ES-I3 (cell line): ENCODE data around the gene TMC8.

ENCODE experiments used
- H3K36me3 ChIP-seq: 2 replicates; pipeline ENCODE4 v1.6.1; 2013; ENCODE audit warnings: mild to moderate bottlenecking, low read length, control low read depth, moderate library complexity; ENCODE audit not compliant: insufficient read depth
- H3K4me1 ChIP-seq: 2 replicates; pipeline ENCODE4 v1.6.1; 2013; ENCODE audit warnings: mild to moderate bottlenecking, control low read depth, low read length; ENCODE audit not compliant: insufficient read depth
- H3K9ac ChIP-seq: 2 replicates; pipeline ENCODE4 v1.6.1; 2013; ENCODE audit warnings: low read depth, mild to moderate bottlenecking, low read length, moderate library complexity
- H3K9me3 ChIP-seq: 2 replicates; pipeline ENCODE4 v1.6.1; 2013; ENCODE audit warnings: mild to moderate bottlenecking, low read length, moderate library complexity; ENCODE audit not compliant: control insufficient read depth, insufficient read depth

Gene TMC8

GRCh38 chr17:78124836-78125137, 5.8 kb upstream of the TMC8 start:
- H3K9me3 ChIP-seq, result no peaks in the 10 kb centered on the region
- H3K4me1 ChIP-seq, result peaks cover 15% of the 10 kb centered on the region; the same call in 1 of the 2 replicates
- H3K9ac ChIP-seq, result no peak overlapping the region
- peaks cover 10% of the 10 kb centered on the region for H3K36me3 ChIP-seq

GRCh38 chr17:78125138-78125913, 5.2 kb upstream of the TMC8 start:
- H3K4me1 ChIP-seq, result peaks cover 21% of the 10 kb centered on the region; the same call in 1 of the 2 replicates
- no peak overlapping the region for H3K9ac ChIP-seq

DNA sequence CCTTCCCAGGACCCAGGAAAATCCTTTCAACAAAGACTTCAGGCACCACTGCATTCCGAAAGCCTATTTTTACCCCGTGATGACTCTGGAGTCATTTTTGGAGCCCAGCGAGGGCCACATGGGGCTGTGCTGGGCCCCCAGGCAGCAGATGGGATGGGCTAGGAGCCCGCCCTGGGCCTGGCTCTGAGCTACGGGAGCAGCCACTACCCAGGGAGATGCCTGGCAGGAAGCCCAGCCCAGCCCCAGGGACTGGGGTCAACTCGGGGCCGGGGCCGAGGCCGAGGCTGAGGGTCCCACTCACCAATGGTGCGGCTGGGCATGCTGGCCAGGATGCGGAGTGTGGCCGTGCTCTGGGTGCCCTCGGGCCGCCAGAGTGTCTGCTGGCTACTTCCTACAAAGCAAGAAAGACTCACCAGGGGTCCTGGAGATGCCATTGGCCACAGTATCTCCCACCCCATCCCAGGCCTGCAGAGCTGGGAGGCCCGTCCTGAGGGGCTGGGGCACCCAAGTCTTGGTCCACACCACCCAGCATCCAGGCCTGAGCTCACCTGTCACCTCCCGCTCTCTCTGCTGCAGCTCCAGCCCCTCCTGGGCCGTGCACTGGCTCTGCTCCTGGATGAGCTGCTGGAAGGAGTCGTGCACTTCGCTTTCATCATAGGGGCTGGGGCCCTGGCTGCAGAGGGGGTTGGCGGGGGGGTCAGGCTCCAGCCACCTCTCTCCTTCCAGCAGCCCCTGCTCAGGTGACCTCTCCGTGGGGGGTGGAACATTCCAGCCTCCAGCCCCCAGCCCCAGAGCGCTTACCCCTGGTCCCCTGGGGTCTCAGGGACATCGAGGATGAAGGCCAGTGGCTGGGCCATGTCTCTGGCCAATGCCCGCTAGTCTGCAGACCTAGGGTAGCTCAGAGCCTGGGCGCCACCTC, 4.3 kb upstream of the TMC8 start:
- peaks cover 27% of the 10 kb centered on the region; the same call in 1 of the 2 replicates for H3K4me1 ChIP-seq
- no peaks in the 10 kb centered on the region for H3K9me3 ChIP-seq
- peaks cover 10% of the 10 kb centered on the region for H3K36me3 ChIP-seq
- H3K9ac ChIP-seq, result no peak overlapping the region

More at GRCh38 chr17:78125138-78125913, 5.2 kb upstream of the TMC8 start:
- Histone ChIP-seq H3K36me3 (peaks cover 10% of the 10 kb centered on the region), H3K9me3 (no peaks in the 10 kb centered on the region)

DNA sequence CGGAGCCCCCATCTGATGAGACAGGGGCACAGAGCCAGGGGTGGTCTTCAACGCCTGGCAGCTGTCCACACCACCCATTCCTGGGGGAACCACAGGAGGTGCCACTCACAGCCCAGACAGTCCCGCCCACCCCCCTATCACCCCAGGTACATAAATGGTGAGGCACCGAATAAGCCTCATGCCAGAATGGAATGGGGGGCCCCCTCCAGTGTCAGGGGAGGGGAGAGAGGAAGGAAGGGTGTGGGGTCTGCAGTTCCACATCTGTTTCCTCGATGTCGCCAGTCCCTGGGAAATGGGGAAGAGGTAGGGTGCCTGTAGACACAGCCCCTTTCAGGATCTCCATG, 3.7 kb upstream of the TMC8 start:
- H3K9me3 ChIP-seq, result no peaks in the 10 kb centered on the region
- peaks cover 27% of the 10 kb centered on the region; the same call in 1 of the 2 replicates for H3K4me1 ChIP-seq
- H3K9ac ChIP-seq, result peak overlapping the region; percentile 96
- H3K36me3 ChIP-seq, result peaks cover 10% of the 10 kb centered on the region

DNA sequence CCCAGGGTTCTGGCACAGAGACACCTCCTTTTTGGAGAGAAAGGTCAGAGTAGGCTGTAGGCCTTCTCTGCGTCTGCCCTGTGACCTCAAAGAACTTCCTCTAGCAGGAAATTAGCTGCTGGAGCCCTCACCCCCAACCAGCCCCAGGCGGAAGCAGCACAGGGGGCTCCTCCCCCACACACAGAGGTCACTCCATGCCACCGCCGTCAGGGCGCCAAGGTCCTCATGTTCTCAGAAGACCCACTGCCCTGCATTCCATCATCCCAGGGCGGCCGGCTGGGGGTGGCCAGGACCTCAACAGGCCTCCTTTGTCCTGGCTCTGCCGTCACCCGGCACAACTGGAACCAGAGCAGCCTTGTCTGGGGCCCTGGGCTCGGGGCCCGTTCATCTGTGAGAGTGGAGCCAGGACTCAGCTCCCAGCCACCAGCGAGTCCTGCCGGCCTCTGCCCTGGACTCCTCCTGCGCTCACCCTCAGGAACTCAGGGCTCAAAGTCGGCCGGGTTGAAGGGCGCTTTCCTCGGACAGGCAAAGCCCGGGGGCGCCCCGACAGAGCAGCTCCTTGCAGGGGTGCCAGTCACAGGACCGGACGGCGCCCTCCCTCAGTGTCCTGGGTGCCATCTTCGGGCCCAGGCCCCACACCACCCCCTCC, 3.2 kb upstream of the TMC8 start:
- Histone ChIP-seq H3K9me3 (no peaks in the 10 kb centered on the region), H3K4me1 (peaks cover 29% of the 10 kb centered on the region; the same call in 1 of the 2 replicates), H3K36me3 (peaks cover 10% of the 10 kb centered on the region), H3K9ac (peak overlapping the region; percentile 96)

- H3K4me1 ChIP-seq, result peaks cover 35% of the 10 kb centered on the region; the same call in 1 of the 2 replicates
- no peaks in the 10 kb centered on the region for H3K9me3 ChIP-seq
- H3K36me3 ChIP-seq, result peaks cover 10% of the 10 kb centered on the region
- peak overlapping the region; percentile 96 for H3K9ac ChIP-seq
These were observed 2.6 kb upstream of the TMC8 start for GRCh38 chr17:78127888-78128550.

DNA sequence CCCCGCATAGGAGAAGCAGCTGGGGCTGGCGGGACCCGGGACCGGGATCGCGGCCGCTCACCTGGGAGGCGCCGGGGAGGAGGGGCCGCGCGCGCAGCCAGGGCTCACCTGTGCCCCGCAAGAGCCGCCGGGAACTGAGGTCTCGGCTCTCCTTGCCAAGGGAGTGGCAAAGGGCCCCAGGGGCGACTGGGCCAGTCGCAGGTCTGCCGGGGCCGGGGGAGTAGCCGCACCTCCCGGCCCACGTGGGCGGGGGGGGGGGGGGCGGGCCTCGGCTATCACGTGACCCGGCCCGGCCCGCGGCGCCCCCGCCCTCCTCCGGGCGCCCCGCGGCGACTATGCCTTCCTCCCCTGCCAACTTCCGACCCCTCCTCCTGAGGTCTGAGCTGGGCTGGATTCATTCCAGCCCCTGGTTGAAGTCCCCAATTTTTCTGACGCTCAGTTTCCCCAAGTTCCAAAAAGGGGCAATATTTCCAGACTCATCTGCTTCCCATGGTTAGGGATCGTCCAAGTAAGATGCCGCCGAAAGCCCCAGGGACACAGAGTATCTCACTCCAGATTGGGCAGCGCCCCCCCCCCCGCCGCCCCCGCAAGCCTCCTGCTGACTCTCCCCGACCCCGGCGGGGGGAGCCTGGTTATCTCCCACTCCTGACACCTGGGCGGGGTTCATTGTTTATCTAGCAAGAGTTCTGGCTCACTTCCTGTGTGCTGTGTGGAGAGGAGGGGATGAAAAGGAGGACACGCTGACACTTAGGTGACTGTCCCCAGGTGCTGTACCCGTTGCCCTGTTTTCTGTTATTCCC, 1.8 kb upstream of the TMC8 start, which contains the start of gene TMC6:
Gene TMC6 (minus strand): TSS at position 205 of the 800 bp plus-strand sequence. CDS start 1,923 bp downstream, outside the sequence.
- peaks cover 3% of the 10 kb centered on the region; the same call in 1 of the 2 replicates for H3K36me3 ChIP-seq
- no peaks in the 10 kb centered on the region for H3K9me3 ChIP-seq
- peaks cover 35% of the 10 kb centered on the region; the same call in 1 of the 2 replicates for H3K4me1 ChIP-seq
- H3K9ac ChIP-seq, result peak within 1 kb of the TSS; percentile 96

DNA sequence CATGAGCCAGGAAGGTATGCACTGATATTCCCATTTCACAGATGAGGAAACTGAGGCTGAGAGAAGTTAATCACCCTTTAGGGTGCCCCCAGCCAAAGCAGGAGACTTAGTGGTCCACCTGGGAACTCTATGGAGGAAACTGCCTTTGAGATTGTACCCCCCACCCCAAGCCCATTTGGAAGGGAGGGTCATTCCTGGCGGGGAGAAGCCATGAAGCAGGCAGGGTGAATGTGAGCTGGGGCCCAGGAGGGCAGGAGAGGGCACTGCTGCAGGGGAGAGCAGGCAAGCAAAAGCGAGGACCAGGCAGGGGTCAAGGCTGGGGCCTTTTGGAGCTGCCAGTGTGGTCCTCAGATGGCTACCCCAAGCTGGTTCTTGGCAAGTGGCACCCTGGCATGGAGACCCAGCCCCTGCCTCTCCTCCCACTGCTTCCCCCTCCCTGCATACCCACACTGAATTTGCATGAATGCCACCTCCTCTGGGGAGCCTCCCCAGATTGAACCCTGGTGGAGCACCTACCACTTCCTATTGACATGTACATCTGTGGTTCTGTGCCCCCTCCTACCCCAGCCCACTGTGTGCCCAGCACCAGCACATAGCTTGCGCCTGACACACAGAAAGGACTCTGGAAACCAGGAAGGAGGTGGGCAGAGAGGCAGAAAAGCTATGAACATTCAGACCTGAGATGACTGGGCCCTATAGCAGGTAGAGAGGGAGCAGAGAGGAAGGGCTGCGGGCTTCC, 1.1 kb upstream of the TMC8 start:
- H3K9ac ChIP-seq, result no peak overlapping the region; the same call in 1 of the 2 replicates
- no peaks in the 10 kb centered on the region for H3K36me3 ChIP-seq
- no peaks in the 10 kb centered on the region for H3K9me3 ChIP-seq
- peaks cover 38% of the 10 kb centered on the region; the same call in 1 of the 2 replicates for H3K4me1 ChIP-seq

DNA sequence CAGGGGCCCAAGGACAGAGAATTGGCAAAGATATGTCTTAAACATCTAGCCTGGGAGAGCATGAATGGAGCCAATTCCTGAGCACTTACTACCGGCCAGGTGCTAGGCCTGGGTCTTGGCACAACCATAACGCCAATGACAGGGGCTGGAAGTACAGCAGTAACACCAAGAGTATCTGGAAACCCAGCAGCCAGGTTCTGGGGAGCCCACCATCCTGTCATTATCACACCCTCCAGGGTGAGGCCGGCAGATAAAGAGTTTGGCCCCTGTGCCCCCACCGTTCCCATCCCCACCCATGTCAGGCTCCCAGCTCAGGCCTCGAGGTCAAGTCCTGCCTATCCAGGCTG, 508 bp upstream of the TMC8 start:
- Histone ChIP-seq H3K9me3 (no peaks in the 10 kb centered on the region), H3K4me1 (peaks cover 38% of the 10 kb centered on the region; the same call in 1 of the 2 replicates), H3K9ac (no peak overlapping the region), H3K36me3 (no peaks in the 10 kb centered on the region)

DNA sequence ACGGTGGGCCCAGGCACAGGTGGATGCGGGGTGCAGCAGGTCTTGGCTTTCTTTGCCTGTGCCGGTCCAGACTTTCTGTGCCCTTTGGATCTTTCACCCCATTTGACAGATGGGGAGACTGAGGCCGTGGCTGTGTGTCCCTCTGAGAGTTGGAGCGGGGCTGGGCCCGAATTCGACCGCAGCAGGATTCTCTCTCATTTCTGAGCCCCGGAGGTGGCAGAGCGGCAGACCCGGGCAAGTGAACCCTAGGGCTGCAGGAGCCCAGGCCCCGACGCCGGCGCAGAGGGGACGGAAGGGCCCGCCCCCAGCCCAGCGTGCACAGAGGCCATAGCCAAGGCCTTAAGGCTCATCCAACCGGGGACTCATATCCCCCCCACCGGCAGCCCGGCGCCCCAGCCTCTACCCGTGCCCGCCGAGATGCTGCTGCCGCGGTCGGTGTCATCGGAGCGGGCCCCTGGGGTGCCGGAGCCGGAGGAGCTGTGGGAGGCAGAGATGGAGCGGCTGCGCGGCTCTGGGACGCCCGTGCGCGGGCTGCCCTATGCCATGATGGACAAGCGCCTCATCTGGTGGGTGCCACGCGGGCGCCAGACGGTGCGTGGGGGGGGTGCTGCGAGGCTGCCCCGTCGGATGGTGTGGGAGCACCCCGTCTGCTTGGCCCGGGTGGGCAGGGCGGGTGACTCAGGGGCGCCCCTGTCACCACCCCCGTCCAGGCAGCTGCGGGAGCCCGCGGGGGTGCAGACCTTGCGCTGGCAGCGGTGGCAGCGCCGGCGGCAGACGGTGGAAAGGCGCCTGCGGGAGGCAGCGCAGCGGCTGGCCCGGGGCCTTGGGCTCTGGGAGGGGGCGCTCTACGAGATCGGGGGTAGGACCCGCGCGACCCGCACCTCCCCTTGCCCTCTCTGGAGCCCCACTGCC, 857 bp downstream of the TMC8 start:
- Histone ChIP-seq H3K4me1 (peaks cover 38% of the 10 kb centered on the region; the same call in 1 of the 2 replicates), H3K9ac (peak overlapping the region; percentile 45; the same call in 1 of the 2 replicates), H3K9me3 (no peaks in the 10 kb centered on the region), H3K36me3 (no peaks in the 10 kb centered on the region)

- H3K36me3 ChIP-seq, result no peaks in the 10 kb centered on the region
- H3K9ac ChIP-seq, result peak overlapping the region; percentile 45; the same call in 1 of the 2 replicates
- H3K9me3 ChIP-seq, result no peaks in the 10 kb centered on the region
- H3K4me1 ChIP-seq, result peaks cover 31% of the 10 kb centered on the region; the same call in 1 of the 2 replicates
These were observed 1.6 kb downstream of the TMC8 start for GRCh38 chr17:78132084-78132676.
